HG03565 (cell line): ENCODE measurements around the gene SS18L1.

ENCODE experiments used
- ATAC-seq: cut with Tn5 transposase; IDR thresholded peaks from one replicate; pipeline ENCODE4 v1.9.1; 2021; ENCODE audit warnings: mild to moderate bottlenecking, moderate library complexity; ENCODE audit not compliant: unreplicated experiment

The SS18L1 gene

GRCh38 chr20:62151835-62152364 is 8.3 kb downstream of the SS18L1 start:
- no peak for ATAC-seq

GRCh38 chr20:62155428-62156253 is 12.1 kb downstream of the SS18L1 start:
- no peak for ATAC-seq

GRCh38 chr20:62156254-62156556 is 12.6 kb downstream of the SS18L1 start:
- ATAC-seq = no peak

- ATAC-seq = no peak
Observed at GRCh38 chr20:62156592-62157386, 13.2 kb downstream of the SS18L1 start.

GRCh38 chr20:62157387-62158087 is 14.0 kb downstream of the SS18L1 start:
- no peak for ATAC-seq

GRCh38 chr20:62158088-62158400 is 14.5 kb downstream of the SS18L1 start:
- ATAC-seq = no peak

- ATAC-seq = no peak
Observed at GRCh38 chr20:62158541-62158940, 15.0 kb downstream of the SS18L1 start.

GRCh38 chr20:62159052-62159451 is 15.5 kb downstream of the SS18L1 start:
- ATAC-seq = no peak

- peak; percentile 42 for ATAC-seq
Observed at GRCh38 chr20:62159839-62160238, 16.3 kb downstream of the SS18L1 start.

- no peak for ATAC-seq
Observed at GRCh38 chr20:62160253-62160652, 16.7 kb downstream of the SS18L1 start.

- no peak for ATAC-seq
Observed at GRCh38 chr20:62160876-62161275, 17.3 kb downstream of the SS18L1 start.

- no peak for ATAC-seq
Observed at GRCh38 chr20:62161347-62161746, 17.8 kb downstream of the SS18L1 start.

GRCh38 chr20:62162765-62163484 is 19.4 kb downstream of the SS18L1 start:
- no peak for ATAC-seq

GRCh38 chr20:62163485-62163865 is 19.9 kb downstream of the SS18L1 start:
- ATAC-seq = no peak

- no peak for ATAC-seq
Observed at GRCh38 chr20:62163986-62164762, 20.6 kb downstream of the SS18L1 start.

GRCh38 chr20:62164879-62165761 is 21.6 kb downstream of the SS18L1 start:
- ATAC-seq = no peak

- no peak for ATAC-seq
Observed at GRCh38 chr20:62165762-62166399, 22.3 kb downstream of the SS18L1 start.

GRCh38 chr20:62167474-62167873 is 23.9 kb downstream of the SS18L1 start:
- no peak for ATAC-seq

GRCh38 chr20:62168061-62168460 is 24.5 kb downstream of the SS18L1 start:
- ATAC-seq = no peak
